ENCODE measurements around the gene CKMT1A.
"Not testable (repeated sequence)": the region's sequence is repeated elsewhere in the genome, so short reads cannot be mapped to it uniquely, and the experiment has no call there.

The CKMT1A gene

DNA sequence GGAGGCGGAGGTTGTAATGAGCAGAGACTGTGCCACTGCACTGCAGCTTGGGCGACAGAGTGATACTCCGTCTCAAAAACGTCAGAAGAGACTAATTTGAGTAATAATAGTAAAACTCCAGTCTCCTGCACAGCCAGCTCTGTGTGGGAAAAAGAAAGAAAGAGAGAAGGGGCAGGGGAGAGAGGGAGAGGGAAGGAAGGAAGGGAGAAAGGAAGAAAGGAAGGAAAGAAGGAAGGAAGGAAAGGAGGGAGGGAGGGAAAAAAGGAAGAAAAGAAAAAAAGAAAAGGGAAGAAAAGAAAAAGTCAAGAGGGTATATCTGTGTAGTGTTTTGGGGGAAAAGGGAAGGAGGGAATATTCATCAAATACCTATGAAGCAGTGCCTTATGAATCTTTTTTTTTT, 29.5 kb downstream of the CKMT1A start:
- no peak overlapping the region for H3K27ac ChIP-seq
- TF ChIP-seq ZFX (IDR thresholded peaks at IDR 0.05; ENCODE audit: borderline replicate concordance) (no peak), CTCF (IDR thresholded peaks at IDR 0.05) (no peak)

DNA sequence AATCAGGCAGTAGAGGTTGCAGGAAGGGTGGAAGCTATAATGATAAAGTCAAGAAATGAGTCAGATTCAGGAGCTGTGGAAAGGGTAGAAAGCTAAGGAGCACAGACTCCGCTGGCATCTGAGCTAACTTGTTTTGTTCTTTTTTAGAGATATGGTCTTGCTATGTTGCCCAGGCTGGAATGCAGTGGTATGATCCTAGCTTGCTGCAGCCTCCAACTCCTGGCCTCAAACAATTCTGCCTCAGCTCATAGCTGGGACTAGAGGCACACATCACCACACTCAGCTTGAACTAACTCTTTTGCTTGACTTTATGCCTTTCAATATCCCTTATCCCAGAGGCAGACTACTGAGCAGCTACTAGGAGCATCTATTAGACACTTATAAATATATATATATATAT, 32.6 kb downstream of the CKMT1A start:
- H3K27ac ChIP-seq: not testable (repeated sequence)

DNA sequence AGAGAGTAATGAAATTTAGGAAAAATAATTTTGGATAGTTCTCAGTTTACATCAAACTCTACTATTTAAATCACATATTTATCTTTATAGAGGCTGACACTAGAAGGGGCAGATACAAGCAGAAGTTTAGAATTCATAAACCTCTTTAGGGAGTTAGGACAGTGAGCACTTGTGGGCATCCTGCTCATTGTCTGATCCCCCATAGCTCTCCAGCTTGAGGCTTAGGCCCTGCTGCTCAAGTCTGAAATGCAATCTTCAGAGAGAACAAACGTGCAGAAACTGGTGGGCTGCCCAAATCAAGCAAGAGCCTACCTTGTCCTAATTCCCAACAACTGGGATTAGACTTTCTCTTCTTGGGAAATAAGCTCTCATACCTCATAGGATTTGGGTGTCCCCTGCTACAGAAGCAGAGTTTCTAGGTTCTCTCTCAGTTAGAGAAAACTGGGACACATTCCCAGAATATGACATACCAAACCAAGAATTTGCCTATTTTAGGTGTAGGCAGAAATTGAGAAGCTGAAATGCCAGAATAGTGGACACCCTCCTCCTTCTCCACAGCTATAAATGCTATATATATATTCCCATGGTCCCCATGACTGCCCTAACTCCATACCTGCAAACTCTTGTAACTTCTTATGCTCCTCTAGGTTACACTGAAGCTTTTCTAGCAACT, 34.5 kb downstream of the CKMT1A start:
- not testable (repeated sequence) for H3K27ac ChIP-seq

DNA sequence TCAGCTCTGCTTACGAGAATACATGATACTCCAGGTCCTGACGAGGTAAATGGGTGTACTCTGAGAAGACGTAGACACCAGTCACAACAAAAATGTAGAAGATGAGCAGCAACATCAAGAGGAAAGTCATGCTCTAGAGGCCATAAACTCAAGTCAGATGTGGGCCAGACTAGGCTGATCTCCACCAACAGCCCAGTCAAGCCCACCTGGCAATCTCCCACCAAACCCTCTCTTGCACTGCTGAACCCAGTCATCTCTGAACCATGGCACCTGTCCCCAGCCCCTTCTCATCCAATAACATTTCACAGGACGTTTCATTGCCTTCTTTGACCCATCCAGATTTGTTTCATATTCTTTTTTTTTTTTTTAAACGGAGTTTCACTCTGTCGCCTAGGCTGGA, 41.8 kb downstream of the CKMT1A start:
- TF ChIP-seq CTCF (IDR thresholded peaks at IDR 0.05): no peak
- TF ChIP-seq ZFX (IDR thresholded peaks at IDR 0.05; ENCODE audit: borderline replicate concordance): no peak

DNA sequence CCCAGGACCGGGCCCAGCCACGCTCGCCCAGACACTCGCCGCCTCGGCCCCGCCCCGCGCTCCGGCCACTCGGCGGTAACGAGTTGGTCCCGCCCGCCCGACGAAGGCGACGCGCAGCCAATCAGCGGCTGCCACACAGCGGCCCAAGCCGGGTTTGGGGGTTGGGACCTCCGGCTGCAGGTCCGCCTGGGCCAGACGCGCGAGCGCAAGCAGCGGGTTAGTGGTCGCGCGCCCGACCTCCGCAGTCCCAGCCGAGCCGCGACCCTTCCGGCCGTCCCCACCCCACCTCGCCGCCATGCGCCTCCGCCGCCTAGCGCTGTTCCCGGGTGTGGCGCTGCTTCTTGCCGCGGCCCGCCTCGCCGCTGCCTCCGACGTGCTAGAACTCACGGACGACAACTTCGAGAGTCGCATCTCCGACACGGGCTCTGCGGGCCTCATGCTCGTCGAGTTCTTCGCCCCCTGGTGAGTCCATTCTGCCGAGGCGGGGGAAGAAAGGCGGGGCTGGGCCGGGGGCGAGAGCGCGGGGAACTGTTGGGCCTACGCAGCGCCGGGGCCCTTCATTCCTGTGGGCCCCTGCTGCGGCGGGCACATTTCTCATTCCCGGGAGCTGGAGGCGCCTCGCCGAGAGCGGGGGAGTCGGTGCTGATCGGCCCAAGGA, 52.7 kb downstream of the CKMT1A start, which contains the start of gene PDIA3:
Gene PDIA3, plus strand, starts transcription at position 194 of the 658 bp plus-strand sequence. Its CDS starts 102 bp downstream, at position 296.
- H3K27ac ChIP-seq: peak within 1 kb of the TSS; percentile 85

More for the DNA sequence above, 41.8 kb downstream of the CKMT1A start:
- no peak overlapping the region for H3K27ac ChIP-seq

- peak overlapping the region; percentile 85 for H3K27ac ChIP-seq
Measured at GRCh38 chr15:43746903-43747309, 53.2 kb downstream of the CKMT1A start.

GRCh38 chr15:43748376-43748775, 54.7 kb downstream of the CKMT1A start:
- TF ChIP-seq CTCF (IDR thresholded peaks at IDR 0.05): no peak
- no peak for TF ChIP-seq ZFX (IDR thresholded peaks at IDR 0.05; ENCODE audit: borderline replicate concordance)

More at GRCh38 chr15:43748376-43748775, 54.7 kb downstream of the CKMT1A start:
- no peak overlapping the region for H3K27ac ChIP-seq

Data from 22Rv1 (cell line).